ENCODE data around the gene SETD4.

SETD4 gene

GRCh38 chr21:36077758-36078157 is 17.4 kb upstream of the SETD4 start:
- Histone ChIP-seq H3K27me3 (ENCODE audit: insufficient read depth, low read length, poor library complexity, severe bottlenecking) (no peaks in the 10 kb centered on the region), H3K9me3 (ENCODE audit: insufficient read depth, low read depth, low read length) (no peaks in the 10 kb centered on the region), H3K4me1 (ENCODE audit: insufficient read depth, low read length, poor library complexity, severe bottlenecking) (no peaks in the 10 kb centered on the region), H3K79me2 (ENCODE audit: insufficient read depth, low read length) (no peaks in the 10 kb centered on the region), H3K4me3 (ENCODE audit: low read length, poor library complexity, severe bottlenecking) (no peak overlapping the region), H3K36me3 (ENCODE audit: insufficient read depth, low read length) (no peaks in the 10 kb centered on the region), H3K4me2 (ENCODE audit: low read depth, low read length, poor library complexity, severe bottlenecking) (peak overlapping the region; percentile 21), H3K9ac (ENCODE audit: low read depth, low read length, poor library complexity, severe bottlenecking) (no peak overlapping the region), H2AFZ (ENCODE audit: low read length) (peak overlapping the region; percentile 29; the same call in 1 of the 2 replicates), H3K9me2 (replicated peaks; ENCODE audit: low read depth, low read length) (no peaks in the 10 kb centered on the region), H4K20me1 (ENCODE audit: insufficient read depth, low read length, poor library complexity, severe bottlenecking) (no peaks in the 10 kb centered on the region), H3F3A (ENCODE audit: low read depth) (no peaks in the 10 kb centered on the region)
- no peak for TF ChIP-seq EZH2phosphoT487 (IDR thresholded peaks at IDR 0.05; ENCODE audit: borderline replicate concordance)
- TF ChIP-seq, protein P1, sequence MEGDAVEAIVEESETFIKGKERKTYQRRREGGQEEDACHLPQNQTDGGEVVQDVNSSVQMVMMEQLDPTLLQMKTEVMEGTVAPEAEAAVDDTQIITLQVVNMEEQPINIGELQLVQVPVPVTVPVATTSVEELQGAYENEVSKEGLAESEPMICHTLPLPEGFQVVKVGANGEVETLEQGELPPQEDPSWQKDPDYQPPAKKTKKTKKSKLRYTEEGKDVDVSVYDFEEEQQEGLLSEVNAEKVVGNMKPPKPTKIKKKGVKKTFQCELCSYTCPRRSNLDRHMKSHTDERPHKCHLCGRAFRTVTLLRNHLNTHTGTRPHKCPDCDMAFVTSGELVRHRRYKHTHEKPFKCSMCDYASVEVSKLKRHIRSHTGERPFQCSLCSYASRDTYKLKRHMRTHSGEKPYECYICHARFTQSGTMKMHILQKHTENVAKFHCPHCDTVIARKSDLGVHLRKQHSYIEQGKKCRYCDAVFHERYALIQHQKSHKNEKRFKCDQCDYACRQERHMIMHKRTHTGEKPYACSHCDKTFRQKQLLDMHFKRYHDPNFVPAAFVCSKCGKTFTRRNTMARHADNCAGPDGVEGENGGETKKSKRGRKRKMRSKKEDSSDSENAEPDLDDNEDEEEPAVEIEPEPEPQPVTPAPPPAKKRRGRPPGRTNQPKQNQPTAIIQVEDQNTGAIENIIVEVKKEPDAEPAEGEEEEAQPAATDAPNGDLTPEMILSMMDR (conservative IDR thresholded peaks at IDR 0.05; ENCODE audit: low read length): no peak

GRCh38 chr21:36076878-36077655 is 16.7 kb upstream of the SETD4 start:
- H2AFZ ChIP-seq (ENCODE audit: low read length): peak overlapping the region; percentile 29; the same call in 1 of the 2 replicates
- no peaks in the 10 kb centered on the region for H3K27me3 ChIP-seq (ENCODE audit: insufficient read depth, low read length, poor library complexity, severe bottlenecking)
- H3K4me1 ChIP-seq (ENCODE audit: insufficient read depth, low read length, poor library complexity, severe bottlenecking): no peaks in the 10 kb centered on the region
- no peak overlapping the region for H3K4me3 ChIP-seq (ENCODE audit: low read length, poor library complexity, severe bottlenecking)
- TF ChIP-seq EZH2phosphoT487 (IDR thresholded peaks at IDR 0.05; ENCODE audit: borderline replicate concordance): no peak
- TF ChIP-seq, protein P1 (conservative IDR thresholded peaks at IDR 0.05; ENCODE audit: low read length): no peak
- H4K20me1 ChIP-seq (ENCODE audit: insufficient read depth, low read length, poor library complexity, severe bottlenecking): no peaks in the 10 kb centered on the region
- H3K79me2 ChIP-seq (ENCODE audit: insufficient read depth, low read length): no peaks in the 10 kb centered on the region
- peak overlapping the region; percentile 21 for H3K4me2 ChIP-seq (ENCODE audit: low read depth, low read length, poor library complexity, severe bottlenecking)
- H3F3A ChIP-seq (ENCODE audit: low read depth): no peaks in the 10 kb centered on the region
- H3K9me3 ChIP-seq (ENCODE audit: insufficient read depth, low read depth, low read length): no peaks in the 10 kb centered on the region
- H3K36me3 ChIP-seq (ENCODE audit: insufficient read depth, low read length): no peaks in the 10 kb centered on the region
- no peak overlapping the region for H3K9ac ChIP-seq (ENCODE audit: low read depth, low read length, poor library complexity, severe bottlenecking)
- no peaks in the 10 kb centered on the region for H3K9me2 ChIP-seq (replicated peaks; ENCODE audit: low read depth, low read length)

DNA sequence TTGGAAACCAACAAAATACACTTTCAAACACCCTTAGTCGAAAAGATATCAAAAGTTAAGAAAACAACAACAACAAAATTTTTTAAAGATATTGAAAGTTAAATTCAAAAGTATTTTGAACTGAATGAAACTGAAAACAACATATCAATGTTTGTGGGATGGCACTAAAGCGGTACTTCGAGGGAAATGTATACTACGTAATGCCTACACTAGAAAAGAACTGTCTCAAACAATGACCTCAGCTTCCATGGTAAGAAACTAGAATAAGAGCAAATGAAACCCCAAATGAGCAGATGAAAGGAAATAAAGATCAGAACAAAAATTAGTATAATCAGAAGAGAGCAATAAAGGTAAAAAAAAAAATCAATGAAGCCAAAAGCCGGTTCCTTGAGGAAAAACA is 15.6 kb upstream of the SETD4 start:
- Histone ChIP-seq H3K9me2 (replicated peaks; ENCODE audit: low read depth, low read length) (no peaks in the 10 kb centered on the region), H3K36me3 (ENCODE audit: insufficient read depth, low read length) (no peaks in the 10 kb centered on the region), H3K79me2 (ENCODE audit: insufficient read depth, low read length) (no peaks in the 10 kb centered on the region), H4K20me1 (ENCODE audit: insufficient read depth, low read length, poor library complexity, severe bottlenecking) (no peaks in the 10 kb centered on the region), H2AFZ (ENCODE audit: low read length) (no peak overlapping the region), H3K27me3 (ENCODE audit: insufficient read depth, low read length, poor library complexity, severe bottlenecking) (no peaks in the 10 kb centered on the region), H3K4me2 (ENCODE audit: low read depth, low read length, poor library complexity, severe bottlenecking) (no peak overlapping the region), H3K9me3 (ENCODE audit: insufficient read depth, low read depth, low read length) (no peaks in the 10 kb centered on the region), H3K9ac (ENCODE audit: low read depth, low read length, poor library complexity, severe bottlenecking) (no peak overlapping the region), H3K4me3 (ENCODE audit: low read length, poor library complexity, severe bottlenecking) (no peak overlapping the region), H3K4me1 (ENCODE audit: insufficient read depth, low read length, poor library complexity, severe bottlenecking) (no peaks in the 10 kb centered on the region), H3F3A (ENCODE audit: low read depth) (no peaks in the 10 kb centered on the region)
- no peak for TF ChIP-seq EZH2phosphoT487 (IDR thresholded peaks at IDR 0.05; ENCODE audit: borderline replicate concordance)
- TF ChIP-seq, protein P1 (conservative IDR thresholded peaks at IDR 0.05; ENCODE audit: low read length): no peak
